GM19328 (cell line): Measurements from ENCODE around the gene NHS.
"Not testable (repeated sequence)": the region's sequence is repeated elsewhere in the genome, so short reads cannot be mapped to it uniquely, and the experiment has no call there.

Experiments
- ATAC-seq: cut with Tn5 transposase; IDR thresholded peaks from one replicate; pipeline ENCODE4 v1.9.1; 2021; ENCODE audit warnings: mild to moderate bottlenecking, moderate library complexity; ENCODE audit not compliant: unreplicated experiment

Gene NHS

GRCh38 chrX:17443556-17443955 is 68.6 kb downstream of the NHS start:
- no peak for ATAC-seq

DNA sequence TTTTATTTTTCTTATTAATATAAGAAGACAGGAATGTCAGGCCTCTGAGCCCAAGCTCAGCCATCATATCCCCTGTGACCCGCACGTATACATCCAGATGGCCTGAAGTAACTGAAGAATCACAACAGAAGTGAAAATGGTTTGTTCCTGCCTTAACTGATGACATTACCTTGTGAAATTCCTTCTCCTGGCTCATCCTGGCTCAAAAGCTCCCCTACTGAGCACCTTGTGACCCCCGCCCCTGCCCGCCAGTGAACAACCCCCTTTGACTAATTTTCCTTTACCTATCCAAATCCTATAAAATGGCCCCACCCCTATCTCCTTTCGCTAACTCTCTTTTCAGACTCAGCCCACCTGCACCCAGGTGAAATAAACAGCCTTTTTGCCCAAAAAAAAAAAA is 71.3 kb downstream of the NHS start:
- ATAC-seq, result not testable (repeated sequence)

- ATAC-seq, result no peak
These were observed 73.2 kb downstream of the NHS start for GRCh38 chrX:17448188-17448587.

- ATAC-seq, result no peak
These were observed 74.9 kb downstream of the NHS start for GRCh38 chrX:17449866-17450265.

- ATAC-seq, result no peak
These were observed 78.8 kb downstream of the NHS start for GRCh38 chrX:17453788-17454187.

DNA sequence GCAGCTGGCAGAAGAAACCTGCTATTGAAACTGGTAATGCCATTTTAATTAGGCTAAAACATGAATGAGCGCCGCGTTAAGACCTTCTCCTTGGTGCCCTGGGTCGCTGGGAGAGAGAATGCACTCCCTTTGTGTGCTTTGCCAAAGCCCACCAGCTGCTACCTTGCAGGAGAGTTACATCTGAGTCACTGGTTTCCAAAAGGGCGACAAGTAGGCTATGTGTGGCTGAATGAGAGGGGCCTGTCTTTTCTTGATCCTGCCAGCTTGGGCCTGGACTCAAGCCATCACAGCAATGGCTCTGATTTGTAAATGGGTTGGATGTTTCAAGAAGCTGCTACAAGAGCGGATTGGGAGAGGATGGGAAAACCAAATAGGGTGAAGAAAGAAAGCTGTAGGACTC is 81.5 kb downstream of the NHS start:
- ATAC-seq, result no peak

DNA sequence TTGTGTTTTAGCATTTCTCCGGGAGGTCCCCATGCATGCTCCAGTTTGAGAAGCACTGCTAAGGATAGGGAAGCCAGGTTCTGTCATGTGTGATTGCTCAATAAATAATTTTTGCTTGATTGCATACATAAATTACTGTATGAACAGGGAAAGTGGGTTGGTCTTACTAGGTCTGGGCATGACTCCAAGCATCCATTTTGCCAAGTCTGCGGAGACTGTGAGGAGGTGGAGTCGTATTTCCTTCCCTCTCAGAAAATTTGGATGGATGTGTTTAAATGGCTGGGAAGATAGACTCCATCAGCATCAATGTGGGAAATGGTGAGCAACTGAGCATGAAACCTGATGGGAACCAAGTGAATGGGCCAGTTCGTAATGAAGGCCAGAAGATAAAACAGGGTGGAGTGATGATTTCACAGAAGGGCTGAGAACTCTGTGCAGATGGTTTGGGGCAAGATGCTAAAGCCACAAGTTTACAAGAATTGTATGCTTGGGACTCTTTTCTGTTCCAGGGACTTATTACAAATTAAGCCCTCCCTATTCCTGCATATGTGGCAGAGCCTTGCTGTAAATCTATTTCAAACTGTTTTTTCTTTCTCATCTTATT is 84.1 kb downstream of the NHS start:
- ATAC-seq, result no peak

- ATAC-seq, result no peak
These were observed 84.7 kb downstream of the NHS start for GRCh38 chrX:17459661-17460060.

GRCh38 chrX:17462881-17463280 is 87.9 kb downstream of the NHS start:
- ATAC-seq, result no peak

DNA sequence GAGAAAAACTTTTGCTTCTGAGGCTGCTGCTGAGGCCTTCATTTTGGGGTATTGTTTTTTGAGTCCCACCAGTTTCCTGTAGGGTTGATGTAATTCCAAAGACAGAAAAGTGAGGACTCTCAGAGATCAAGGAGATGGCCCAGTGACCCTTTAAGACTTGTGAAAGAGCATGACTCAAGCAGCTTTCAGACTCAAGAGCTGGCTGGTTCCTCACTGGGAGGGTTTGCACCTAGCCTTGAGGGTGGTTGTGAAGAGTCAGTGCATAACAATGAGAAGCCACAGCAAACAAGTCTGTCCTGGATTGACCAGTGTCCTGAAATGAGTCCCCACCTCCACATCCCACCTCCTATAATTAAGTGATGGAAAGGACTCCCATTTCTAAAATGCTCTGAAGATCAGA is 89.2 kb downstream of the NHS start:
- no peak for ATAC-seq

- no peak for ATAC-seq
These were observed 90.2 kb downstream of the NHS start for GRCh38 chrX:17465201-17465600.

DNA sequence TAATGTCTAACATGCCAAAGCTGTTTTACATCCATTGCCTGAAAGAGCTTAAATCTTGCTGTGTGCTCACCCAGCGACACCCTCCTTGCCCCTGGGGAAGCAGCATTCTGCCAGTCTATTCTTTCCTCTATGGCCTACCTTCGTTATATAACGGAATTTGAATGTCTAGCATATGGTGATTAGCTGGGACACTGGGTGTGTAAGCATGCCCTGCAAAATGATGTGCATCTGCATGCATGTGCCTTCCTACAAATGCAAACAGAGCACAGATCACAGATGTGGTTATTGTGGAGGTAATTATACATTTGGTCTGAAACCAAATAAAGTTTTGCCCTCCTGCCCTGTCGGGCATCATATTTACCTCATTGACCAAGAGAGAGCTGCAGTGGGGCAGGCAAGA is 90.8 kb downstream of the NHS start:
- no peak for ATAC-seq

GRCh38 chrX:17470136-17470535 is 95.1 kb downstream of the NHS start:
- ATAC-seq, result no peak

GRCh38 chrX:17471121-17471520 is 96.1 kb downstream of the NHS start:
- ATAC-seq, result no peak

DNA sequence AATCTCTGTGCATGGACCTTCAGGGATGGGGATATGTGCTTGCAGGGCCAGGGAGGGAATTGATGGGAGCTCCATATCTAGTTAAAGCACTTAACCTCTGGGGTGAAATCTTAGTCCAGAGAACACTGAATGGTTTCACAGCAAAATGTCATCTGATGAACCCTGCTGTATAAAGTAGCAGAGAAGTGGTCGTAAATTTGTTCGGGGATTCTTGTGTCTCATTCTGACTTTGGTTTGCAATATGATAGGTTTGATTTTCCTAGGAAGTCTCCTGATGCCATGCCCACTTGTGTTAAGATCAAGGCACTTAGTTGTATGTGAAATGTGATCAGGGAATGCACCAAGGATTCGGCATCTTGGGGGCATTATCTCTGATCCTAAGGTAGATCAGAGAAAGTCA is 96.9 kb downstream of the NHS start:
- no peak for ATAC-seq

GRCh38 chrX:17472424-17472823 is 97.4 kb downstream of the NHS start:
- no peak for ATAC-seq

- ATAC-seq, result no peak
These were observed 98.0 kb downstream of the NHS start for GRCh38 chrX:17473021-17473420.

DNA sequence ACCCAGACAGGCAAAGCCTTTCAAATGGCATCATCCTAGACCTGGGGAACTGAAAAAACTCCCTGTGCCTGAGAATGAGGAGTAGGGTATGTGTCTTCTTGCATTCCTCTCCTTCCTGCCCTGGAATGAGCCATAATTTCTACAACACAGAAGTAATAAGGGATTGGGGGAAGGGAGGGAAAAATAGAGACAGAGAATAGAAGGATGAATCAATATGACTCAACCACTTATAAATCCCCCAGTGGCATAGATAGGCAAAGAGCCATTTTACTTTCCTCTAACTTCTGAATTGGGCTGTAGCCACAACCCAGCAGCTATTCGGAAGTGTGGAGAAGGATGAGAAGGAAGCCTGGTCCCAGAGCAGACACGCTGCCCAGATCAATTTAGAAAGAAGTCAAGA is 99.9 kb downstream of the NHS start:
- no peak for ATAC-seq

DNA sequence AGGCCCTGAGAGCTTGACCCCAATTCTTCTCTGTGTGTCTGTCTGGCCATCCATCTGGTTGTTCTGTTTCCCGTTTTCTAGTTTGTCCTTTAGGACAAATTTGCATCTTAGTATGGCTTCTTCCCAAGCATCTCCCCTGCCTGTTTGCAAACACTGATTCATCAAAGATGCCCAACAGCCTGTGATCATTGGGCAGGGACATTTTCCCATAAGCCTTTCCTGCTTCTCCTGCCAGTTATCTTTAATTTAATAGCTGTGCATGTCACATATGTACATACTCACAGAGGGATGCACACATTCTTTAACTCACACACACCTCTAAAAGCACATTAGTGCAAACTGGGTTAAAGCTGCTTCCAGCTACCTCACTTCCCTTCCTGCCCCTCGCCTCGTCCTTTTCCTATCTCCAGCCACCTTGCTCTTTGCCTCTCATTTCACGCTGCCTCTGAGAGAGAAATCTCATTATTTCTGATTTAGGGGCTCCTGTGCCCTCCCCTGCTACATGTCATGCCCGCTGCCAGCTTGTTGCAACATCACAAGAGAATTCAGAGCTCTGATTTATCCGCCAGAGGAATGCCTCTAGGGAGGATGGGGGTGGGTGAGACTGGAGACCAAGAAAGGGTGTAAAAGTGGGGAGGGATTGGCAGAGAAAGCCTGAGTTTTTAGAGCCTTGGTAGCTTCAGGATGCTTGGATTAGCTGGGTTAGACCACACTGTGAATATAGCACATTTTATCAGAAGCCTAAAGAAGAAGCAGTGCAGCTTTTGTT is 100.6 kb downstream of the NHS start:
- no peak for ATAC-seq

GRCh38 chrX:17476411-17476810 is 101.4 kb downstream of the NHS start:
- no peak for ATAC-seq

- ATAC-seq, result no peak
These were observed 106.1 kb downstream of the NHS start for GRCh38 chrX:17481086-17481485.

DNA sequence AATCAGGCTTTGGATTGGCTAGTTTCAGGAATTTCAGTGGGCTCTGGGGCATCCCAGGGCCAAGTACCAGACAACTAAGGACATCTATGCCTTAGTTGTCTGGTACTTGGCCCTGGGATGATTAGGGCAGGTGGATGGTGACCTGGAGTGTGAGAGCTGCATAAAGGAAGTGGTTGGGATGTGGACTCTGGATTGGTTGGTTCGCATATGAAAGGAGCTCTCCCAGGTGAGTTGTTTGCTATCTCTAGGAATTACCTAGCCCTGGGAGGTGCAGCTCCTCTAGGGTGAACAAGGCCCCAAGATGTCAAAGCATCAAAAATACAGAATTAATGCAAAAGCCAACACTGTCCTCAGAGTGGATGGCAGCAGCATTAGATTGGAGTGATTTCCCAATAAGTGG is 109.6 kb downstream of the NHS start:
- ATAC-seq, result no peak

DNA sequence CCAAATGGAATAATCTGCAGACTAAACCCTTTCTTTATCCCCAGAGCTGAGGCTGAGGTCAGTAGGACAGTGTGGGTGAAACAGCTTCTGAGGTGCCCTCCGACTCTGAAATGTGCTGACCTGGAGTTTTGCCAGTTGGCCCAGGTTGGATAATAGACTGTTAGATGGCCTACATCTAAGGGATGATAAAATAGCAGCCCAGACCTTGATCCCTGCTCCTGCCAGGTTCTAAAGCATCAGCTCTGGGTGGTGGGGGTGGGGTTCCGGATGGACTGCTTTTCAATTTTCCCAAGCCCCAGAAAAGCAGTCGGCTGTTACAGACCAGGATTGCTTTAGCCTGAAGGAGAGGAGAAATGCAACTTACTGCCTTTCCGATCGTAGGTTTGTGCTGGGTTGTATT is 110.4 kb downstream of the NHS start:
- no peak for ATAC-seq
